Endodermal cell (in vitro differentiated cells): ENCODE measurements around the gene IL26. TPM values are rescaled to one million over a fixed set of nuclear protein-coding genes. Genes with fewer than 3 reads are reported as not detected.

Source experiments
- DNase-seq: peaks from one replicate; pipeline ENCODE4 v3.0.0-alpha.2; 2017
- H3K27ac ChIP-seq: 2 replicates; pipeline ENCODE4 v1.5.1; 2013; ENCODE audit warnings: mild to moderate bottlenecking, low read depth, low read length, moderate library complexity
- H3K27me3 ChIP-seq: 2 replicates; pipeline ENCODE4 v1.6.1; 2013; ENCODE audit warnings: mild to moderate bottlenecking, low read length, moderate library complexity; ENCODE audit not compliant: insufficient read depth, control insufficient read depth, poor library complexity, severe bottlenecking
- H3K36me3 ChIP-seq: 2 replicates; pipeline ENCODE4 v1.7.0; 2013; ENCODE audit warnings: mild to moderate bottlenecking, low read length, moderate library complexity; ENCODE audit not compliant: control insufficient read depth, insufficient read depth
- H3K4me1 ChIP-seq: one replicate; pipeline ENCODE4 v1.7.0; 2013; ENCODE audit warnings: low read length; ENCODE audit not compliant: control insufficient read depth, insufficient read depth
- H3K4me3 ChIP-seq: 2 replicates; pipeline ENCODE4 v1.5.1; 2013; ENCODE audit warnings: mild to moderate bottlenecking, low read length, moderate library complexity
- H3K9ac ChIP-seq: 2 replicates; pipeline ENCODE4 v1.6.1; 2013; ENCODE audit warnings: mild to moderate bottlenecking, low read length, moderate library complexity; ENCODE audit not compliant: poor library complexity, severe bottlenecking; ENCODE audit errors: extremely low read depth
- H3K9me3 ChIP-seq: 2 replicates; pipeline ENCODE4 v1.6.1; 2013; ENCODE audit warnings: mild to moderate bottlenecking, low read length, moderate library complexity; ENCODE audit not compliant: control insufficient read depth
- H3K27ac Mint-ChIP-seq: 2 replicates; pipeline ENCODE4 v1.8.0; 2020; ENCODE audit warnings: mixed read lengths
- H3K27me3 Mint-ChIP-seq: 2 replicates; pipeline ENCODE4 v1.8.0; 2021; ENCODE audit warnings: mild to moderate bottlenecking, mixed read lengths; ENCODE audit not compliant: insufficient read depth
- H3K36me3 Mint-ChIP-seq: 2 replicates; pipeline ENCODE4 v1.8.0; 2020; ENCODE audit warnings: low read depth, mixed read lengths
- H3K4me1 Mint-ChIP-seq: 2 replicates; pipeline ENCODE4 v1.8.0; 2020; ENCODE audit warnings: mixed read lengths
- H3K4me3 Mint-ChIP-seq: 2 replicates; pipeline ENCODE4 v1.8.0; 2020; ENCODE audit warnings: mild to moderate bottlenecking, moderate library complexity, mixed read lengths
- H3K9me3 Mint-ChIP-seq: 2 replicates; pipeline ENCODE4 v1.8.0; 2020; ENCODE audit warnings: mild to moderate bottlenecking, mixed read lengths
- CTCF ChIP-seq: fragments of 200-600 bp; sonication (generic); conservative IDR thresholded peaks from 2 replicates; pipeline ENCODE4 v1.5.0; 2021; ENCODE audit warnings: antibody characterized with exemption, mild to moderate bottlenecking
- WGBS, 2 experiments: methylation state at CpG; one replicate each; pipeline versions ENCODE4 v1.1.5 to v1.1.7; 2013; ENCODE audit warnings: missing lambda C conversion rate in 2 of 2, mixed read lengths in 1 of 2; ENCODE audit not compliant: insufficient coverage in 1 of 2, insufficient read length in 1 of 2; 5-methylcytosine and 5-hydroxymethylcytosine counted together
- total RNA-seq, 2 donors: library from RNA; stranded (reverse); fragmentation: NEBNext Ultra II Directional in 1 of 2; extraction: Animal tissue kit (Norgen Biotek cat#: 25700) in 1 of 2; gene quantifications; 2 replicates in 1 of 2; 3 replicates in 1 of 2; pipeline ENCODE4 v1.2.1, GENCODE V29; 2021

IL26 gene
- total RNA-seq, 2 donors from 2014 or later = not detected

GRCh38 chr12:68270358-68270757, 44.7 kb upstream of the IL26 start:
- H3K4me1 Mint-ChIP-seq = peaks cover 11% of the 10 kb centered on the region
- Histone ChIP-seq H3K9me3 (no peaks in the 10 kb centered on the region), H3K27me3 (no peaks in the 10 kb centered on the region), H3K27ac (no peak overlapping the region), H3K36me3 (no peaks in the 10 kb centered on the region), H3K4me1 (no peaks in the 10 kb centered on the region), H3K9ac (no peak overlapping the region), H3K4me3 (no peak overlapping the region)
- DNase-seq = no peak
- no peak overlapping the region for H3K27ac Mint-ChIP-seq
- no peak for TF ChIP-seq CTCF
- no peaks in the 10 kb centered on the region for H3K36me3 Mint-ChIP-seq
- no peak overlapping the region for H3K4me3 Mint-ChIP-seq
- WGBS, 2 experiments = 95 to 100% methylated on average over 2 to 3 of the region's 3 CpGs
- H3K27me3 Mint-ChIP-seq = peaks cover 3% of the 10 kb centered on the region
- no peaks in the 10 kb centered on the region for H3K9me3 Mint-ChIP-seq

- no peak overlapping the region for H3K27ac Mint-ChIP-seq
- H3K4me3 ChIP-seq = no peak overlapping the region
- H3K36me3 Mint-ChIP-seq = no peaks in the 10 kb centered on the region
- H3K9ac ChIP-seq = no peak overlapping the region
- H3K27me3 ChIP-seq = no peaks in the 10 kb centered on the region
- H3K36me3 ChIP-seq = no peaks in the 10 kb centered on the region
- H3K9me3 Mint-ChIP-seq = no peaks in the 10 kb centered on the region
- H3K27me3 Mint-ChIP-seq = peaks cover 3% of the 10 kb centered on the region
- H3K4me1 Mint-ChIP-seq = peaks cover 11% of the 10 kb centered on the region
- DNase-seq = no peak
- H3K27ac ChIP-seq = no peak overlapping the region
- no peaks in the 10 kb centered on the region for H3K9me3 ChIP-seq
- no peak overlapping the region for H3K4me3 Mint-ChIP-seq
- H3K4me1 ChIP-seq = no peaks in the 10 kb centered on the region
- TF ChIP-seq CTCF = no peak
- 90 to 98% methylated on average over 2 of the region's 2 CpGs for WGBS, 2 experiments
These were observed 44.2 kb upstream of the IL26 start for GRCh38 chr12:68269779-68270178.

- Histone ChIP-seq H3K27ac (no peak overlapping the region), H3K4me3 (no peak overlapping the region), H3K4me1 (no peaks in the 10 kb centered on the region), H3K9ac (no peak overlapping the region), H3K36me3 (no peaks in the 10 kb centered on the region), H3K9me3 (no peaks in the 10 kb centered on the region), H3K27me3 (no peaks in the 10 kb centered on the region)
- no peaks in the 10 kb centered on the region for H3K9me3 Mint-ChIP-seq
- no peak overlapping the region for H3K4me3 Mint-ChIP-seq
- peaks cover 10% of the 10 kb centered on the region for H3K27me3 Mint-ChIP-seq
- no peak for DNase-seq
- H3K4me1 Mint-ChIP-seq = peaks cover 11% of the 10 kb centered on the region
- no peak overlapping the region for H3K27ac Mint-ChIP-seq
- no peak for TF ChIP-seq CTCF
- no peaks in the 10 kb centered on the region for H3K36me3 Mint-ChIP-seq
These were observed 43.4 kb upstream of the IL26 start for GRCh38 chr12:68268967-68269366.
